Measurements from ENCODE around the gene PRAMEF12. TPM values are rescaled to one million over a fixed set of nuclear protein-coding genes. Genes with fewer than 3 reads are reported as not detected.
A peak's percentile ranks its signal among the peaks of the same experiment; 100 is the strongest.

The PRAMEF12 gene
- total RNA-seq, 2 donors from 2014 or later: not detected

DNA sequence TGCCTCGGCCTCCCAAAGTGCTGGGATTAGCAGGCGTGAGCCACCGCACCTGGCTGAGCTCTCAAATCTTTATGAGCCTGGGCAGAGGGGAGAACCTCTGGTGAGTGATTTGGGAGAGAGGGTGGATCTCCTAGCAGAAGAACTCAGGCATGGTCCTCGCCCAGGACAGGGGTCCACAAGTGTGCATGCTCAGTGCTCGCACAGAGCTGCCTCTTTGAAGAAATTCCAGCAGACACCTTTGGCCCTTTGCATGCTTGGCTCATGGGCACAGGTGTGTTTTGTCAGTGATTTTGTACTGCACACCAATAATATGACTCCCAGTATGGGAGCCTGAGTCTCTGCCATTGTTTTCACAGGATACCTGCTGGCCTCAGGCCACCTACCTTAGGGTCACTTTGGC is 11.8 kb upstream of the PRAMEF12 start:
- TF ChIP-seq, protein P1, sequence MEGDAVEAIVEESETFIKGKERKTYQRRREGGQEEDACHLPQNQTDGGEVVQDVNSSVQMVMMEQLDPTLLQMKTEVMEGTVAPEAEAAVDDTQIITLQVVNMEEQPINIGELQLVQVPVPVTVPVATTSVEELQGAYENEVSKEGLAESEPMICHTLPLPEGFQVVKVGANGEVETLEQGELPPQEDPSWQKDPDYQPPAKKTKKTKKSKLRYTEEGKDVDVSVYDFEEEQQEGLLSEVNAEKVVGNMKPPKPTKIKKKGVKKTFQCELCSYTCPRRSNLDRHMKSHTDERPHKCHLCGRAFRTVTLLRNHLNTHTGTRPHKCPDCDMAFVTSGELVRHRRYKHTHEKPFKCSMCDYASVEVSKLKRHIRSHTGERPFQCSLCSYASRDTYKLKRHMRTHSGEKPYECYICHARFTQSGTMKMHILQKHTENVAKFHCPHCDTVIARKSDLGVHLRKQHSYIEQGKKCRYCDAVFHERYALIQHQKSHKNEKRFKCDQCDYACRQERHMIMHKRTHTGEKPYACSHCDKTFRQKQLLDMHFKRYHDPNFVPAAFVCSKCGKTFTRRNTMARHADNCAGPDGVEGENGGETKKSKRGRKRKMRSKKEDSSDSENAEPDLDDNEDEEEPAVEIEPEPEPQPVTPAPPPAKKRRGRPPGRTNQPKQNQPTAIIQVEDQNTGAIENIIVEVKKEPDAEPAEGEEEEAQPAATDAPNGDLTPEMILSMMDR (conservative IDR thresholded peaks at IDR 0.05): no peak
- no peak overlapping the region for H3K4me3 ChIP-seq (ENCODE audit: low read length)
- Mint-ChIP-seq H3K27me3 (ENCODE audit: insufficient read depth) (no peaks in the 10 kb centered on the region), H3K9me3 (no peaks in the 10 kb centered on the region), H3K27ac (no peak overlapping the region), H3K4me3 (no peak overlapping the region), H3K4me1 (no peaks in the 10 kb centered on the region), H3K36me3 (ENCODE audit: low read depth) (no peaks in the 10 kb centered on the region)
- no peak overlapping the region for H3K9ac ChIP-seq (ENCODE audit: extremely low read depth, low read length, poor library complexity, severe bottlenecking)
- peak; percentile 4 for DNase-seq
- H3K9me3 ChIP-seq (ENCODE audit: control insufficient read depth, low read length): no peaks in the 10 kb centered on the region
- WGBS, 2 experiments (ENCODE audit: insufficient coverage in 1 of 2, insufficient read length in 1 of 2): 91 to 92% methylated on average over 5 of the region's 5 CpGs
- no peak overlapping the region for H3K27ac ChIP-seq (ENCODE audit: low read depth, low read length)
- no peaks in the 10 kb centered on the region for H3K27me3 ChIP-seq (ENCODE audit: control insufficient read depth, insufficient read depth, low read length, poor library complexity, severe bottlenecking)
- H3K36me3 ChIP-seq (ENCODE audit: control insufficient read depth, insufficient read depth, low read length): no peaks in the 10 kb centered on the region
- no peaks in the 10 kb centered on the region for H3K4me1 ChIP-seq (ENCODE audit: control insufficient read depth, insufficient read depth, low read length)

DNA sequence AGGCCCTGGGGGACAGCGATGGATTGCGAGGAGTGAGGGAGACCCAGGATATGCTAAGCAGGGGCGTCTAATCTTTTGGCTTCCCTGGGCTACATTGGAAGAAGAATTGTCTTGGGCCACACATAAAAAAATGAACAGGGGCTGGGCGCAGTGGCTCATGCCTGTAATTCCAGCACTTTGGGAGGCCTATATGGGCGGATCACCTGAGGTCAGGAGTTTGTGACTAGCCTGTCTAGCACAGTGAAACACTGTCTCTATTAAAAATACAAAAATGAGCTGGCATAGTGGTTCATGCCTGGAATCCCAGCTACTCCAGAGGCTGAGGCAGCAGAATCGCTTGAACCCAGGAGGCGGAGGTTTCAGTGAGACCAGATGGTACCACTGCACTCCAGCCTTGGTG is 10.8 kb upstream of the PRAMEF12 start:
- Mint-ChIP-seq H3K4me3 (no peak overlapping the region), H3K27ac (no peak overlapping the region), H3K27me3 (ENCODE audit: insufficient read depth) (no peaks in the 10 kb centered on the region), H3K36me3 (ENCODE audit: low read depth) (no peaks in the 10 kb centered on the region), H3K9me3 (no peaks in the 10 kb centered on the region), H3K4me1 (no peaks in the 10 kb centered on the region)
- H3K9me3 ChIP-seq (ENCODE audit: control insufficient read depth, low read length): no peaks in the 10 kb centered on the region
- no peak for DNase-seq
- no peaks in the 10 kb centered on the region for H3K4me1 ChIP-seq (ENCODE audit: control insufficient read depth, insufficient read depth, low read length)
- H3K9ac ChIP-seq (ENCODE audit: extremely low read depth, low read length, poor library complexity, severe bottlenecking): no peak overlapping the region
- H3K27me3 ChIP-seq (ENCODE audit: control insufficient read depth, insufficient read depth, low read length, poor library complexity, severe bottlenecking): no peaks in the 10 kb centered on the region
- no peak overlapping the region for H3K27ac ChIP-seq (ENCODE audit: low read depth, low read length)
- WGBS, 2 experiments (ENCODE audit: insufficient coverage in 1 of 2, insufficient read length in 1 of 2): 87 to 88% methylated on average over 7 of the region's 7 CpGs
- no peak overlapping the region for H3K4me3 ChIP-seq (ENCODE audit: low read length)
- no peaks in the 10 kb centered on the region for H3K36me3 ChIP-seq (ENCODE audit: control insufficient read depth, insufficient read depth, low read length)
- TF ChIP-seq, protein P1 (conservative IDR thresholded peaks at IDR 0.05): no peak

DNA sequence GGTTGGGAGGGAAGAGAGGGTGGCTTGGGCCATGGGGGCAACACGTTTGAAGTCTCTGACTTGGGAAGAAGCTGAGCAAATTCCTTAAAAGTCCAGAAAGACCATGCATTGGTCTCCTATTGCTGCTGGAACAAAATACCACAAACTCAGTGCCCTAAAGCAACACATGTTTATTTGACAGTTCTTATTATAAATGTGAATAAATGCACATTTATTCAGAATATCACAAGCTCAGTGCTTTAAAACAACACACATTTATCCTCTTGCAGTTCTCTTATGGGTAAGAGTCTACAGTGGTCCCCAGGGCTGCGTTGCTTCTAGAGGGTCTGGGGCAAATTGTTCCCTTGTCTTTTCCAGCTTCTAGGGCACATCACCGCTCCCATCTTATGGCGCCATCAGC is 10.1 kb upstream of the PRAMEF12 start:
- Mint-ChIP-seq H3K4me1 (no peaks in the 10 kb centered on the region), H3K27me3 (ENCODE audit: insufficient read depth) (no peaks in the 10 kb centered on the region), H3K36me3 (ENCODE audit: low read depth) (no peaks in the 10 kb centered on the region), H3K27ac (no peak overlapping the region), H3K9me3 (no peaks in the 10 kb centered on the region), H3K4me3 (no peak overlapping the region)
- H3K9ac ChIP-seq (ENCODE audit: extremely low read depth, low read length, poor library complexity, severe bottlenecking): no peak overlapping the region
- no peaks in the 10 kb centered on the region for H3K36me3 ChIP-seq (ENCODE audit: control insufficient read depth, insufficient read depth, low read length)
- DNase-seq: no peak
- TF ChIP-seq, protein P1 (conservative IDR thresholded peaks at IDR 0.05): no peak
- H3K27me3 ChIP-seq (ENCODE audit: control insufficient read depth, insufficient read depth, low read length, poor library complexity, severe bottlenecking): no peaks in the 10 kb centered on the region
- H3K27ac ChIP-seq (ENCODE audit: low read depth, low read length): no peak overlapping the region
- no peaks in the 10 kb centered on the region for H3K9me3 ChIP-seq (ENCODE audit: control insufficient read depth, low read length)
- H3K4me3 ChIP-seq (ENCODE audit: low read length): no peak overlapping the region
- WGBS, 2 experiments (ENCODE audit: insufficient coverage in 1 of 2, insufficient read length in 1 of 2): 89 to 90% methylated on average over 4 of the region's 4 CpGs
- no peaks in the 10 kb centered on the region for H3K4me1 ChIP-seq (ENCODE audit: control insufficient read depth, insufficient read depth, low read length)

Measured in endodermal cell (in vitro differentiated cells).